Sigmoid colon (tissue), 4 donors: ENCODE results near the gene RAB3GAP2.

Source experiments
- POLR2AphosphoS5 ChIP-seq, 4 donors: sonication (generic); formaldehyde crosslinking; IDR thresholded peaks; one replicate each; pipeline ENCODE4 v1.6.1; 2017; ENCODE audit warnings: antibody characterized with exemption in 4 of 4
- TF ChIP-seq, protein P1 (sequence below), 4 experiments: fragments of 450-650 bp in 3 of 4; fragments of 200-600 bp in 1 of 4; IDR thresholded peaks; one replicate each; pipeline ENCODE4 v1.5.1; 2016 to 2019; ENCODE audit warnings: antibody characterized with exemption in 4 of 4, mild to moderate bottlenecking in 3 of 4, moderate library complexity in 2 of 4

GRCh38 chr1:220166853-220167252 lies 105.4 kb downstream of the RAB3GAP2 start:
- TF ChIP-seq, protein P1, sequence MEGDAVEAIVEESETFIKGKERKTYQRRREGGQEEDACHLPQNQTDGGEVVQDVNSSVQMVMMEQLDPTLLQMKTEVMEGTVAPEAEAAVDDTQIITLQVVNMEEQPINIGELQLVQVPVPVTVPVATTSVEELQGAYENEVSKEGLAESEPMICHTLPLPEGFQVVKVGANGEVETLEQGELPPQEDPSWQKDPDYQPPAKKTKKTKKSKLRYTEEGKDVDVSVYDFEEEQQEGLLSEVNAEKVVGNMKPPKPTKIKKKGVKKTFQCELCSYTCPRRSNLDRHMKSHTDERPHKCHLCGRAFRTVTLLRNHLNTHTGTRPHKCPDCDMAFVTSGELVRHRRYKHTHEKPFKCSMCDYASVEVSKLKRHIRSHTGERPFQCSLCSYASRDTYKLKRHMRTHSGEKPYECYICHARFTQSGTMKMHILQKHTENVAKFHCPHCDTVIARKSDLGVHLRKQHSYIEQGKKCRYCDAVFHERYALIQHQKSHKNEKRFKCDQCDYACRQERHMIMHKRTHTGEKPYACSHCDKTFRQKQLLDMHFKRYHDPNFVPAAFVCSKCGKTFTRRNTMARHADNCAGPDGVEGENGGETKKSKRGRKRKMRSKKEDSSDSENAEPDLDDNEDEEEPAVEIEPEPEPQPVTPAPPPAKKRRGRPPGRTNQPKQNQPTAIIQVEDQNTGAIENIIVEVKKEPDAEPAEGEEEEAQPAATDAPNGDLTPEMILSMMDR (IDR thresholded peaks at IDR 0.05), result no peak
- no peak for TF ChIP-seq POLR2AphosphoS5 (IDR thresholded peaks at IDR 0.05)
